Muscle of leg (tissue), 11 donors: Measurements from ENCODE around the gene HCAR2. TPM values are rescaled to one million over a fixed set of nuclear protein-coding genes. Genes with fewer than 3 reads are reported as not detected.
A peak's percentile ranks its signal among the peaks of the same experiment; 100 is the strongest.
"Not testable (repeated sequence)": the region's sequence is repeated elsewhere in the genome, so short reads cannot be mapped to it uniquely, and the experiment has no call there.

Experiments
- DNase-seq: peaks from one replicate; pipeline ENCODE4 v3.0.0; 2013
- H3K27ac ChIP-seq: one replicate; pipeline ENCODE4 v1.5.1; 2013; ENCODE audit warnings: mild to moderate bottlenecking, low read length, control low read depth
- H3K27me3 ChIP-seq: one replicate; pipeline ENCODE4 v1.6.1; 2013; ENCODE audit warnings: low read length; ENCODE audit not compliant: control insufficient read depth, insufficient read depth
- H3K36me3 ChIP-seq: one replicate; pipeline ENCODE4 v1.6.1; 2013; ENCODE audit warnings: low read length; ENCODE audit not compliant: control insufficient read depth, insufficient read depth
- H3K4me1 ChIP-seq: one replicate; pipeline ENCODE4 v1.6.1; 2013; ENCODE audit warnings: low read length; ENCODE audit not compliant: control insufficient read depth, insufficient read depth
- H3K4me3 ChIP-seq: one replicate; pipeline ENCODE4 v1.5.1; 2013; ENCODE audit warnings: low read length, control low read depth
- H3K9me3 ChIP-seq: replicated peaks from 2 replicates; pipeline ENCODE4 v1.6.1; 2013; ENCODE audit warnings: low read depth, low read length; ENCODE audit not compliant: control insufficient read depth
- WGBS: methylation state at CpG from one replicate; pipeline ENCODE4 v1.1.5; 2013; ENCODE audit warnings: missing lambda C conversion rate; ENCODE audit not compliant: insufficient coverage; 5-methylcytosine and 5-hydroxymethylcytosine counted together
- polyA plus RNA-seq, 8 donors: library from polyadenylated mRNA; unstranded; fragments of 120-200 nt; gene quantifications; one replicate each; pipeline versions ENCODE4 v1.2.1 to v1.2.3, GENCODE V29; 2013; ENCODE audit warnings: inconsistent platforms in 1 of 8, low replicate concordance in 1 of 8; ENCODE audit not compliant: insufficient read length in 8 of 8, insufficient read depth in 1 of 8
- total RNA-seq: library from RNA; stranded (reverse); fragments of 120-200 nt; gene quantifications from one replicate; pipeline ENCODE4 v1.2.4, GENCODE V29; 2013

HCAR2 gene
- total and polyA plus RNA-seq, 9 donors: 0.06 to 1.7 (median 0.17) TPM; not detected in 3

DNA sequence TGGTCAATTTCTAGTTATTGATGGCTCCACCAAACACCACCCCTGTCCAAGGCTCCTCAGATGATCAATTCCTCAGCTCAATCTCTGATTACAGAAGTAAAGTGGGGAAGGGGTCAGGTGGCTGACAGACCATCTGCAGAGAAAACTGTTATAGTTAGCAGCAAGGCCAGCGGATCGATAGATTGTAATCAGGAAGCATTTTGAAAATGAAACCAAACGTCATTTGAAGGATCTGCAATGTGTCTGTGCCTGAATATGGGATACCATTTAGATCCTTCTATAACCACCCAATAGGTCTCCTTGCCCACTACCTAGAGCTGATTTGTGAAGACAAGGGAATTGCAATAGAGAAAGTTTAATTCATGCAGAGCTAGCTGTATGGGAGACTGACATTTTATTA lies 11.6 kb downstream of the HCAR2 start:
- no peaks in the 10 kb centered on the region for H3K36me3 ChIP-seq
- no peaks in the 10 kb centered on the region for H3K27me3 ChIP-seq
- H3K27ac ChIP-seq: no peak overlapping the region
- WGBS: 83% methylated on average over 1 of the region's 3 CpGs
- no peaks in the 10 kb centered on the region for H3K9me3 ChIP-seq
- DNase-seq: no peak
- H3K4me3 ChIP-seq: no peak overlapping the region
- H3K4me1 ChIP-seq: no peaks in the 10 kb centered on the region

DNA sequence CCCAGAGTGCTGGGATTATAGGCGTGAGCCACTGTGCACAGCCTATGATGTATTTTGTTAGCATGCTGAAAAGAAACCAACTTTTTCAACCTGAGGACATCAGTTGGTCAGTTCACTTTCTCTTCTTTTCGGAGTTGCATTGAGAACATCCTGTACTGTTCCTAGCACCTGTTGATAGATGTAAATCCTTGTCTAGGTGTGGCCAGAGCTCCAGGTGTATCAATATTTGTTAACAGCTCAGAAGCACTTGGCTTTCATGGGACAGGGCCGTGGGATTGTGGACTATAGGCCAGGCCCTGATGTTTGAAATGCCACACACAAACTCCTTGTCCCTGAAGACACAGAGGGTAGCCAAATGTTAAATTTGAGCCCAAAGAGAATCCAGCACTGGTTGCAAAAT lies 14.9 kb downstream of the HCAR2 start:
- Histone ChIP-seq H3K36me3 (no peaks in the 10 kb centered on the region), H3K9me3 (no peaks in the 10 kb centered on the region), H3K27me3 (no peaks in the 10 kb centered on the region), H3K4me1 (no peaks in the 10 kb centered on the region), H3K27ac (no peak overlapping the region), H3K4me3 (no peak overlapping the region)
- WGBS: 92% methylated on average over 2 of the region's 3 CpGs
- no peak for DNase-seq

DNA sequence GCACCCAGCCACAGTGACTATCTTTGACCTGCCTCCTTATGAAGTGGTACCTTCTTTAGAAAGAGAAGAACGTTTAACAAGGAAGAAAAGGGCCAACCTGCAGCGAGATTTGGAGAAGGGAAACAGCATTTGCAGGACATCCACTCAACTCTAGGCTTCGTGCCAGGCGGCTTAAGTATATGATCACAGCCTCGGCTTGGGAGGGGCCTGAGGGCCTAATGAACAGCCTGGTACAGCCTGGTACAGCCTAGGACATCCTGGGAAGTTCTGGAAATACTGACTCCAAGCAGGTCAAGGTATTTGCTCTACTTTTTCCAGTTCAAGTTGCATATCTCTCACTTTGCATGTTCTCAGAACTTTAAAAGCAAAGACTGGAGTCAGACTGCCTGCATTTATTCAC lies 16.1 kb downstream of the HCAR2 start:
- Histone ChIP-seq H3K27me3 (no peaks in the 10 kb centered on the region), H3K27ac (no peak overlapping the region), H3K4me3 (no peak overlapping the region), H3K36me3 (no peaks in the 10 kb centered on the region), H3K9me3 (no peaks in the 10 kb centered on the region), H3K4me1 (no peaks in the 10 kb centered on the region)
- 55% methylated on average over 5 of the region's 5 CpGs for WGBS
- no peak for DNase-seq

DNA sequence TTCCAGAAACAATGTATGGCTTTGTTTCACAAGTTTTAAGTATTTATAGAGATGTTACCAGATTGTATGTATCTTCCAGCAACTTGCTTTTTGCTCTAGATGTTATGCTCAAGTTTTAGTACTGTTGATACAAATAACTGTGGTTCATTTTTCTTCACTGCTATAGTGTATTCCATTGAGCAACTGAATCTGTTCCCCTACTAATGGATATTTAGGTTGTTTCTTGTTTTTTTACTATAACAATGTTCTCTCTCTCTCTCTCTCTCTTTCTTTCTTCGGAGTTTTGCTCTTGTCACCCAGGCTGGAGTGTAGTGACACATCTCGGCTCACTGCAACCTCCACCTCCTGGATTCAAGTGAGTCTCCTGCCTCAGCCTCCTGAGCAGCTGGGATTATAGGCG lies 16.6 kb downstream of the HCAR2 start:
- Histone ChIP-seq H3K4me1 (no peaks in the 10 kb centered on the region), H3K27me3 (no peaks in the 10 kb centered on the region), H3K4me3 (no peak overlapping the region), H3K36me3 (no peaks in the 10 kb centered on the region), H3K27ac (no peak overlapping the region), H3K9me3 (no peaks in the 10 kb centered on the region)
- DNase-seq: no peak
- WGBS: no CpG with 5 or more reads among the region's 3 CpGs

DNA sequence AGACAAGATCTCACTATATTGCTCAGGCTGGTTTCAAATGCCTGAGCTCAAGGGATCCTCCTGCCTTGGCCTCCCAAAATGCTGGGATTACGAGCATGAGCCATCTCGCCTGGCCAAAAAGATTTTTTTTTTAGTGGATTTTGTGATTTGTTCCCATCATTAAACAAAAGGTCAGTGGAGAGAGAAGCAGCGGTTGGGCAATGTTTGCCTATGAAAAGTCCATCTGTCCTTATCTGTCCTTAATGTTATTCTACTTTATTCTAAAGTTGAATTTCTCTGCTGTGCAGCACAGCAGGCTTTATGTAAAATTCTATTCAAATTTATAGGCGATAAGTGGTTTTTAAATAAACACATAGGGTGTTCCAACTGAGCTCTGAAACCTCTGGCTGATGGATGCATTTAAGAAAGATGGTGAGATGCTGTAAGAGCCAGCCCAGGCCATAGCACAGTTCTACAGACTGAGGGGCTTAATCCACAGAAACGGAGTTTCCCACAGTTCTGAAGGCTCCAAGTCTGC lies 18.8 kb downstream of the HCAR2 start:
- no peak for DNase-seq
- Histone ChIP-seq H3K27me3 (no peaks in the 10 kb centered on the region), H3K4me1 (no peaks in the 10 kb centered on the region), H3K9me3 (no peaks in the 10 kb centered on the region), H3K36me3 (no peaks in the 10 kb centered on the region), H3K27ac (no peak overlapping the region), H3K4me3 (no peak overlapping the region)
- WGBS: 50% methylated on average over 1 of the region's 5 CpGs

DNA sequence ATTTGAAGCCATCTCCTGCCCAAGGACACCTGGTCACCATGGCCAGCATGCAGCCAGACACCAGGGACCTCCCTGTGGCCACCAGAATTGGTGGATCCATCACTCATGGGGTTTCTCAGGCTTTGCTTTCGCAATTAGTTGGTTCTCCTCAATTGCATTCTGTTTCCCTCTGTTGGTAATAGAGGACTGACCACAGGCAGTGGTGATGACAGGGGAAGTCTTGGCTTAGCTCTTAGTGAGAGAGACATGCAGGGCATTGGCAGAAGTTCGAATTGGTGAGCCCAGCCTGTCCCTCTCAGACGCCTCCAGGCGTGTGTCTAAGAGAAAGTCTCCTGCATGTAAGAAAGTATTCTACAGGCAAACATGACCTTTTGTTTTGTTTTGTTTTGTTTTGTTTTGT lies 21.3 kb downstream of the HCAR2 start:
- H3K36me3 ChIP-seq: no peaks in the 10 kb centered on the region
- H3K27me3 ChIP-seq: no peaks in the 10 kb centered on the region
- no peaks in the 10 kb centered on the region for H3K4me1 ChIP-seq
- no peak overlapping the region for H3K27ac ChIP-seq
- DNase-seq: peak; percentile 19
- no peak overlapping the region for H3K4me3 ChIP-seq
- no peaks in the 10 kb centered on the region for H3K9me3 ChIP-seq
- 92% methylated on average over 3 of the region's 4 CpGs for WGBS

DNA sequence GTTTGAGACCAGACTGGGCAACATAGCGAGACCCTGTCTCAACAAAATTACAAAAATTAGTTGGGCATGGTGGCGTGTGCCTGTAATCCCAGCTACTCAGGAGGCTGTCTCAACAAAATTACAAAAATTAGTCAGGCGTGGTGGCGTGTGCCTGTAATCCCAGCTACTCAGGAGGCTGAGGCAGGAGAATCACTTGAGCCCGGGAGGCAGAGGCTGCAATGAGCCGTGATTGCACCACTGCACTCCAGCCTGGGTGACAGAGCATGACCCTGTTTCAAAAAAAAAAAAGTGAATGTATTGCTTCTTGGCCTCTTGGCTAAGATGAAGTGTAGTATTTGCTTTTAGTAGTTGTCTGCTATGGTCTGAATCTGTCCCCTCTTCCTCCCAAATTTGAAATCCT lies 22.2 kb downstream of the HCAR2 start:
- 82% methylated on average over 6 of the region's 6 CpGs for WGBS
- not testable (repeated sequence) for H3K27me3 ChIP-seq, H3K4me1 ChIP-seq, H3K27ac ChIP-seq, H3K36me3 ChIP-seq, H3K4me3 ChIP-seq, DNase-seq, H3K9me3 ChIP-seq

DNA sequence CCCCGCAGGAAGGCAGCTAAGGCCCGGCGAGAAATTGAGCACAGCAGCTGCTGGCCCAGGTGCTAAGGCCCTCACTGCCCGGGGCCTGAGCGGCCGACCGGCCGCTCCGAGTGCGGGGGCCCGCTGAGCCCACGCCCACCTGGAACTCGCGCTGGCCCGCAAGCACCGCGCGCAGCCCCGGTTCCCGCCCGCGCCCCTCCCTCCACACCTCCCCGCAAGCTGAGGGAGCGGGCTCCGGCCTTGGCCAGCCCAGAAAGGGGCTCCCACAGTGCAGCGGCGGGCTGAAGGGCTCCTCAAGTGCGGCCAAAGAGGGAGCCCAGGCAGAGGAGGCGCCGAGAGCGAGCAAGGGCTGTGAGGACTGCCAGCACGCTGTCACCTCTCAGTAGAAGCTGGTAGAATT lies 26.4 kb downstream of the HCAR2 start:
- H3K27ac ChIP-seq, DNase-seq, H3K4me1 ChIP-seq, H3K27me3 ChIP-seq, H3K4me3 ChIP-seq, H3K36me3 ChIP-seq, H3K9me3 ChIP-seq: not testable (repeated sequence)
- 91% methylated on average over 18 of the region's 32 CpGs for WGBS

DNA sequence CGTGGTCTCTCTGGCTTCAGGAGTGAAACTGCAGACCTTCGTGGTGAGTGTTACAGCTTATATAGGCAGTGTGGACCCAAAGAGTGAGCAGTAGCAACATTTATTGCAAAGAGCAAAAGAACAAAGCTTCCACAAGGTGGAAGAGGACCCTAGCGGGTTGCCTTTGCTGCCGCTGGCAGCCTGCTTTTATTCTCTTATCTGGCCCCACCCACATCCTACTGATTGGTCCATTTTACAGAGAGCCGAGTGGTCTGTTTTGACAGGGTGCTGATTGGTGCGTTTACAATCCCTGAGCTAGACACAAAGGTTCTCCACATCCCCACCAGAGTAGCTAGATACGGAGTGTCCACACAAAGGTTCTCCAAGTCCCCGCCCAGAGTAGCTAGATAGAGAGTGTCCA lies 27.1 kb downstream of the HCAR2 start:
- H3K4me1 ChIP-seq, H3K27ac ChIP-seq, H3K27me3 ChIP-seq, DNase-seq, H3K9me3 ChIP-seq, H3K36me3 ChIP-seq, H3K4me3 ChIP-seq: not testable (repeated sequence)
- 74% methylated on average over 4 of the region's 8 CpGs for WGBS

DNA sequence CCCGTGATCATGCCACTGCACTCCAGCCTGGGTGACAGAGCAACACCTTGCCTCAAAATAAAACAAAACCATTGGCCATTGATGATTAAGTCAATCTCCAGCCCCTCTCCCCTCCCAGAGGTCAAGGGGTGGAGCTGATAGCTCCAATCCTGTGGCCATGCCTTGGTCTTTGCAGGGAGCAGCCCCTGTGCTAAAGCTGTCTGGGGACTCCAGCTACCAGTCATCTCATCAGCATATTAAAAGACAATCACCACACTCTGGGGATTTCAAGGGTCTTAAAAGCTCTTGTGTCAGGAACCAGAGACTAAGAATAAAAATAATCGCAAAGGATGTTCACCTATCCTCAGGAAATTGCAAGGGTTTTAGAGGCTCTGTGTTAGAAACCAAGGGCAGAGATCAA lies 30.6 kb downstream of the HCAR2 start:
- no peak for DNase-seq
- Histone ChIP-seq H3K9me3 (no peaks in the 10 kb centered on the region), H3K36me3 (no peaks in the 10 kb centered on the region), H3K4me1 (no peaks in the 10 kb centered on the region), H3K27me3 (no peaks in the 10 kb centered on the region), H3K4me3 (no peak overlapping the region), H3K27ac (no peak overlapping the region)
- no CpG with 5 or more reads among the region's 2 CpGs for WGBS

DNA sequence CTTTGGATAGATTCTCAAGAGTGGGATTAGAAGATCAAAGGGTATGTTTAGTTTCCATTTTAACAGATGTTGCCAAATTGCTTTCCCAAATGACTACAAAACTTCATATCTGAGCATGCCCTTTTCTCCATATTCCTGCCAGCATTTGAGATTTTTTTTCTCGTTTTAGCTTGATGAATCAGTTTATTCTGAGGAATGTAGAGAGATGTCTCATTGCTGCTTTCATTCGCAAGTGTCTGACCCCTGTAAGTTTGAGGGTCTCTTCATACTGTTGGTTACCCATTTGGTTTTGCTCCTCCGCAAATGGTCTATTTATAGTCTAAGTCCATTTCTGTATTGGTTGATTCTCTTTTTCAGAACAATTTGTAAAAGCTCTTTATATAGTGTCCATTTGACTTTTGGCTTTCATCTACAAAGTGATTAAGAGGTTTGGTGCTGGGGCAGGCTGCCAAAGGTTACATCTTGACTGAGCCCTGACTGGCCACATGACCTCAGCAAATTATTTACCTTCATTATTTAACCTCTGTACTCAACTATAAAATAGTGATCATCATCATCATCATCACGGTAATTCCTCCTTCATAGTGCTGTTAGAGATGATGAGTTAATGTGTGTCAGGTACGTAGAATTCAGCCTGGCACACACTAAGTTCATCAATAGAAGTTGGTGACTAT lies 33.6 kb downstream of the HCAR2 start:
- Histone ChIP-seq H3K9me3 (no peaks in the 10 kb centered on the region), H3K4me1 (no peaks in the 10 kb centered on the region), H3K27me3 (no peaks in the 10 kb centered on the region), H3K36me3 (no peaks in the 10 kb centered on the region), H3K4me3 (no peak overlapping the region), H3K27ac (no peak overlapping the region)
- WGBS: no CpG with 5 or more reads among the region's 5 CpGs
- DNase-seq: no peak
